Suprapubic skin (tissue), 4 donors: ENCODE data around the gene RNF180. TPM values are rescaled to one million over a fixed set of nuclear protein-coding genes. Genes with fewer than 3 reads are reported as not detected.

Experiments
- DNase-seq, 2 donors: peaks; one replicate each; pipeline ENCODE4 v3.0.0-alpha.2; 2019; ENCODE audit warnings: low spot score in 2 of 2
- H3K27ac ChIP-seq: fragments of 200-600 bp; sonication (generic); one replicate; pipeline ENCODE4 v1.5.1; 2019
- H3K27me3 ChIP-seq: fragments of 200-600 bp; sonication (generic); one replicate; pipeline ENCODE4 v1.5.1; 2019
- H3K36me3 ChIP-seq: fragments of 200-600 bp; sonication (generic); one replicate; pipeline ENCODE4 v1.5.1; 2019
- H3K4me1 ChIP-seq: fragments of 200-600 bp; sonication (generic); one replicate; pipeline ENCODE4 v1.5.1; 2019
- H3K4me3 ChIP-seq: fragments of 200-600 bp; sonication (generic); one replicate; pipeline ENCODE4 v1.5.1; 2019; ENCODE audit warnings: mild to moderate bottlenecking
- H3K9me3 ChIP-seq: fragments of 200-600 bp; sonication (generic); one replicate; pipeline ENCODE4 v1.5.1; 2019
- EP300 ChIP-seq: sonication (generic); formaldehyde crosslinking; IDR thresholded peaks from one replicate; pipeline ENCODE4 v1.6.1; 2017; ENCODE audit warnings: antibody characterized with exemption
- POLR2A ChIP-seq, 2 donors: fragments of 450-650 bp; IDR thresholded peaks; one replicate each; pipeline ENCODE4 v1.6.1; 2017; ENCODE audit warnings: antibody characterized with exemption in 2 of 2, mild to moderate bottlenecking in 2 of 2, moderate library complexity in 2 of 2
- POLR2AphosphoS5 ChIP-seq, 3 donors: sonication (generic); formaldehyde crosslinking; IDR thresholded peaks; one replicate each; pipeline ENCODE4 v1.6.1; 2017; ENCODE audit warnings: antibody characterized with exemption in 3 of 3
- WGBS: methylation state at CpG from one replicate; pipeline ENCODE4 v1.1.5; 2018; 5-methylcytosine and 5-hydroxymethylcytosine counted together
- total RNA-seq, 4 donors: library from RNA; depleted of rRNA; stranded (reverse); fragments of >200 nt; gene quantifications; one replicate each; pipeline ENCODE4 v1.1.0, GENCODE V29; 2016
- TF ChIP-seq, protein P1 (sequence below), 2 donors: fragments of 200-600 bp in 1 of 2; fragments of 450-650 bp in 1 of 2; sonication (generic) in 1 of 2; IDR thresholded peaks; one replicate each; pipeline ENCODE4 v1.5.1; 2016 to 2019; ENCODE audit warnings: antibody characterized with exemption in 2 of 2, mild to moderate bottlenecking in 1 of 2, moderate library complexity in 1 of 2

RNF180 gene
- total RNA-seq, 4 donors from 2014 or later: 11.3 to 20.9 (median 17.0) TPM

DNA sequence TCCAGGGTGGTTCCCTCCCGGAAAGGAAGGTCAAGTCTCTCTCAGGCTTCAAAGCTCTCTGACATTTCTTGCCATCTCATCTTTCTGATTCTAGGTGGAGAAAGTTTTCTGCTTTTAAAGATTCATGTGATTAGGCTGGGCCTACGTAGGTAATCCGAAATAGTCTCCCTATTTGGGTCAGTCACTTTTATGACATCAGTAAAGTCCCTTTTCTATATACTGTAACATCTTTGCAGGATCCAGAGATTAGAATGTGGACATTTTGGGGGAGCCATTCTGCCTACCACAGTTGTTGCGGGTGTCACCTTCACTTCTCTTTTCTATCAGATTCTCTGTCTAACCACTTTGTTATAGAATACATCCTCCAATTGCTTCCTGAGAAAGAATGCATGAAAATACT lies 1.9 kb upstream of the RNF180 start:
- no peak for DNase-seq
- H3K27me3 ChIP-seq: no peaks in the 10 kb centered on the region
- H3K4me1 ChIP-seq: peaks cover 17% of the 10 kb centered on the region
- H3K9me3 ChIP-seq: no peaks in the 10 kb centered on the region
- no peak overlapping the region for H3K4me3 ChIP-seq
- H3K36me3 ChIP-seq: no peaks in the 10 kb centered on the region
- H3K27ac ChIP-seq: no peak overlapping the region
- WGBS: 86% methylated on average over 4 of the region's 4 CpGs
- TF ChIP-seq POLR2AphosphoS5 (IDR thresholded peaks at IDR 0.05): no peak
- TF ChIP-seq EP300: no peak
- TF ChIP-seq POLR2A (IDR thresholded peaks at IDR 0.05): no peak
- TF ChIP-seq, protein P1, sequence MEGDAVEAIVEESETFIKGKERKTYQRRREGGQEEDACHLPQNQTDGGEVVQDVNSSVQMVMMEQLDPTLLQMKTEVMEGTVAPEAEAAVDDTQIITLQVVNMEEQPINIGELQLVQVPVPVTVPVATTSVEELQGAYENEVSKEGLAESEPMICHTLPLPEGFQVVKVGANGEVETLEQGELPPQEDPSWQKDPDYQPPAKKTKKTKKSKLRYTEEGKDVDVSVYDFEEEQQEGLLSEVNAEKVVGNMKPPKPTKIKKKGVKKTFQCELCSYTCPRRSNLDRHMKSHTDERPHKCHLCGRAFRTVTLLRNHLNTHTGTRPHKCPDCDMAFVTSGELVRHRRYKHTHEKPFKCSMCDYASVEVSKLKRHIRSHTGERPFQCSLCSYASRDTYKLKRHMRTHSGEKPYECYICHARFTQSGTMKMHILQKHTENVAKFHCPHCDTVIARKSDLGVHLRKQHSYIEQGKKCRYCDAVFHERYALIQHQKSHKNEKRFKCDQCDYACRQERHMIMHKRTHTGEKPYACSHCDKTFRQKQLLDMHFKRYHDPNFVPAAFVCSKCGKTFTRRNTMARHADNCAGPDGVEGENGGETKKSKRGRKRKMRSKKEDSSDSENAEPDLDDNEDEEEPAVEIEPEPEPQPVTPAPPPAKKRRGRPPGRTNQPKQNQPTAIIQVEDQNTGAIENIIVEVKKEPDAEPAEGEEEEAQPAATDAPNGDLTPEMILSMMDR (IDR thresholded peaks at IDR 0.05): no peak

DNA sequence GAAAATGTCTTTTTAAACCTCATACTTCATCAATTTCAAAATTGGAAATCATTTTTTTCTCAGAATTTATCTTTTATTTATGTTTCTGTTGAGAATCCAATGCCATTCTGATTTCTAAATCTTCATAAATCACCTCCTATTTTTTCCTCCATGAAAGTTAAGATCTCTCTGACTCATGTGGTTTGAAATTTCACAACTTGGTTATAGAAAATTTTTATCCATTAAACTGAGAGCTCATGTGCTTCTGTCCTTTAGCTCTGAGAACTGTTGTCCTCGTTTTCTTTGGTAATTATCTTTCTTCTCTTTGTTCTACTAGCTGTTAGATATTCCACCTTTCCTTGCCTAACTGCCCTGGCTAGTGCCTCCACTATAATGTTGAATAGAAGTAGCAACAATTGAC lies 1.5 kb upstream of the RNF180 start:
- H3K27me3 ChIP-seq: no peaks in the 10 kb centered on the region
- WGBS: 67% methylated on average over 1 of the region's 1 CpG
- peaks cover 19% of the 10 kb centered on the region for H3K4me1 ChIP-seq
- H3K4me3 ChIP-seq: no peak overlapping the region
- DNase-seq: no peak
- H3K36me3 ChIP-seq: no peaks in the 10 kb centered on the region
- no peaks in the 10 kb centered on the region for H3K9me3 ChIP-seq
- no peak overlapping the region for H3K27ac ChIP-seq
- TF ChIP-seq, protein P1 (IDR thresholded peaks at IDR 0.05): no peak
- TF ChIP-seq POLR2A (IDR thresholded peaks at IDR 0.05) (no peak), EP300 (no peak), POLR2AphosphoS5 (IDR thresholded peaks at IDR 0.05) (no peak)

DNA sequence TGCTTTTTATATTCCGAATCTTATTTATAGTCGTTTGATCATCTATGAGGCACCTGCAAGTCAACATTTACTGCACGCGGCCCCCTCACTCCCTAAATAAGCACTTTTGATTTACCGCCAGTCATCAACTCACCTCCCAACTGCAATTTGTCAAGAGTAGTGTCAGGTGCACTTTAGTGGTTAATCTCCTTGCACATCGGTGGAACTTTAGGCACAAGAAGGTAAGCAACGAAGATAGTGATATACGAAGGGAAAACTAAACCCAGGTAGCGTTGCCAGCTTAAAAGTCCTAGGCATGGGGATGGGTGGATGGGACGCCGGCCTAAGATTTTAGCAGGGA lies 513 bp upstream of the RNF180 start:
- DNase-seq: no peak
- 30% methylated on average over 11 of the region's 11 CpGs for WGBS
- TF ChIP-seq POLR2AphosphoS5 (IDR thresholded peaks at IDR 0.05) (no peak), POLR2A (IDR thresholded peaks at IDR 0.05) (no peak), EP300 (no peak)
- TF ChIP-seq, protein P1 (IDR thresholded peaks at IDR 0.05): no peak

DNA sequence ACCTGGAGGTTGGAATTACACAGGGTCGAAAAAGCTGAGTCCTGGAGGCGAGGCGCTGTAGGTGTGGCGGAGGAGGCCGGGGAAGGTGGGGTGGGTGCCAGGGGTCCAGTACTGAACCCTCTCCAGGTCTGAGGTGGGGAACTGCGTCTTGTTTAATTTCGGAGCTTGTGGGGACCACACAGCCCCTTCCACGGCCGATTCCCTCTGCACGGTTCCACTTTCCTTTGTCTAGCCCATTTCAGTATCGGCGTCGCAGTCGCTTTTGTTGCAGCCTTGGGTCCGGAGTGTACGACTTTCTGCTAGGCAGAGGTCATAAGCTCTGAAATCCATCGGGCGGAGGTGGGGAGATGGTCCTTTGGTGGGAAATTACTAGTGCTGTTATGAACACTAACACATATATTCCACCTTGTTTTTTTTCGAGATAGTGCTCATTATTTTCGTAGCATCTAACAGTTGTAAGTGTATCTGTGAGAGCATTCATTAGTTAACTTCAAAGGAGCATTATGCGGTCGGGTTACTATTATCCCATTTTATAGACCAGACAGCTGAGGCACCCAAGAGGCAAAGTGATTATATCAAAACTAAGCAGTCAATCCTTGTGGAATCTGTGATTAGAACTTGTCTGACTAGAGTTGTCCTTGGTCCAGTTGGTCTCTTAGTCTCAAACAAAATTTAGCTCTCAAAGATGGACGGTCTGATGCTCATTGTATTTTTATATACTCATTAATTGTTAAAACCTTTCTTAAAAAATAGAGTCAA lies 737 bp downstream of the RNF180 start:
- 14% methylated on average over 20 of the region's 23 CpGs for WGBS
- H3K27me3 ChIP-seq: no peaks in the 10 kb centered on the region
- H3K4me1 ChIP-seq: peaks cover 19% of the 10 kb centered on the region
- no peaks in the 10 kb centered on the region for H3K9me3 ChIP-seq
- peak overlapping the region; percentile 71 for H3K4me3 ChIP-seq
- no peak for DNase-seq
- no peaks in the 10 kb centered on the region for H3K36me3 ChIP-seq
- TF ChIP-seq POLR2AphosphoS5 (IDR thresholded peaks at IDR 0.05) (no peak), POLR2A (IDR thresholded peaks at IDR 0.05) (no peak), EP300 (no peak)
- TF ChIP-seq, protein P1 (IDR thresholded peaks at IDR 0.05): no peak
- H3K27ac ChIP-seq: peak overlapping the region; percentile 86

More for the DNA sequence above, 513 bp upstream of the RNF180 start:
- Histone ChIP-seq H3K27me3 (no peaks in the 10 kb centered on the region), H3K36me3 (no peaks in the 10 kb centered on the region), H3K4me1 (peaks cover 19% of the 10 kb centered on the region), H3K27ac (peak overlapping the region; percentile 86), H3K4me3 (peak overlapping the region; percentile 71), H3K9me3 (no peaks in the 10 kb centered on the region)

DNA sequence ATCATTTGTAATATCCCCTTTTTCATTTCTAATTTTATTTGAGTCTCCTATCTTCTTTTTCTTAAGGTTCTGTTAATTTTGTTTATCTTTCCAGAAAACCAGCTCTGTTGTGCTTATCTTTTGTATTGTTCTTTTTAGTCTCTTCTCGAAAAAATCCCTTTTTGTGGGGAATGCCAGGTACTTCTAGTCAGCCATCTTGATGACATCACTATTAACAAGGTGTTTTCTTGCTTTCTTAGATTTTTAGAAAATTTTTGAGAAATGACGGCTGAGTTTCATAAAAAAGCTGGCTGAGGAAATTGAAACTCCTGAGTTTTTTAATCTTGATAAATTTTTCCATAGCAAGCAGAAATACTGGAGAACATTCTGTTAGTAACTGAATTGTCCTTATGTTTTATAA lies 10.7 kb downstream of the RNF180 start:
- no peak for DNase-seq
- no peaks in the 10 kb centered on the region for H3K36me3 ChIP-seq
- TF ChIP-seq POLR2A (IDR thresholded peaks at IDR 0.05) (no peak), EP300 (no peak), POLR2AphosphoS5 (IDR thresholded peaks at IDR 0.05) (no peak)
- TF ChIP-seq, protein P1 (IDR thresholded peaks at IDR 0.05): no peak
- no peaks in the 10 kb centered on the region for H3K27me3 ChIP-seq
- WGBS: 92% methylated on average over 2 of the region's 2 CpGs
- H3K27ac ChIP-seq: no peak overlapping the region
- H3K4me1 ChIP-seq: peaks cover 12% of the 10 kb centered on the region
- no peak overlapping the region for H3K4me3 ChIP-seq
- H3K9me3 ChIP-seq: no peaks in the 10 kb centered on the region
